Keratinocyte (primary cell): ENCODE results near the gene SLC16A7. TPM values are rescaled to one million over a fixed set of nuclear protein-coding genes. Genes with fewer than 3 reads are reported as not detected.
A peak's percentile ranks its signal among the peaks of the same experiment; 100 is the strongest.

ENCODE experiments used
- DNase-seq: peaks from one replicate; pipeline ENCODE4 v3.0.0-alpha.2; 2011; ENCODE audit warnings: low read depth, missing footprints, low spot score
- FAIRE-seq: peaks from 2 replicates; lab custom pipeline; 2011; peaks lifted over from hg19 to GRCh38; lab: Jason Lieb, UNC
- H2AFZ ChIP-seq: 2 replicates; pipeline ENCODE4 v1.6.0; 2012; ENCODE audit warnings: low read length, control low read depth, inconsistent platforms; ENCODE audit not compliant: control insufficient read depth
- H3K27ac ChIP-seq: 2 replicates; pipeline ENCODE4 v1.5.1; 2011; ENCODE audit warnings: low read length; ENCODE audit not compliant: control insufficient read depth, insufficient read depth
- H3K27me3 ChIP-seq: 3 replicates; pipeline ENCODE4 v1.6.0; 2011; ENCODE audit warnings: low read length; ENCODE audit not compliant: control insufficient read depth, insufficient read depth; ENCODE audit errors: extremely low read depth
- H3K36me3 ChIP-seq, 2 experiments: 2 replicates in 1 of 2; 3 replicates in 1 of 2; pipeline ENCODE4 v1.5.1; 2011; ENCODE audit warnings: low read length in 2 of 2, mild to moderate bottlenecking in 1 of 2; ENCODE audit not compliant: control insufficient read depth in 2 of 2, insufficient read depth in 2 of 2; ENCODE audit errors: extremely low read depth in 1 of 2
- H3K4me1 ChIP-seq: 3 replicates; pipeline ENCODE4 v1.5.1; 2011; ENCODE audit warnings: low read length; ENCODE audit not compliant: control insufficient read depth, insufficient read depth; ENCODE audit errors: extremely low read depth
- H3K4me2 ChIP-seq: 3 replicates; pipeline ENCODE4 v1.6.0; 2011; ENCODE audit warnings: low read depth, low read length; ENCODE audit not compliant: control insufficient read depth, insufficient read depth; ENCODE audit errors: extremely low read depth
- H3K4me3 ChIP-seq, 3 experiments: fragments of 200-600 bp in 1 of 3; sonication (generic) in 1 of 3; 2 replicates in 2 of 3; 3 replicates in 1 of 3; pipeline ENCODE4 v1.5.1; 2011 to 2016; ENCODE audit warnings: low read length in 3 of 3, mild to moderate bottlenecking in 3 of 3, control low read depth in 2 of 3, inconsistent platforms in 1 of 3, low read depth in 1 of 3, mixed read lengths in 1 of 3, mixed run types in 1 of 3, moderate library complexity in 1 of 3; ENCODE audit not compliant: control insufficient read depth in 2 of 3, insufficient read depth in 2 of 3; ENCODE audit errors: extremely low read depth in 1 of 3
- H3K79me2 ChIP-seq: 2 replicates; pipeline ENCODE4 v1.6.0; 2012; ENCODE audit warnings: low read length; ENCODE audit not compliant: control insufficient read depth, insufficient read depth
- H3K9ac ChIP-seq: 3 replicates; pipeline ENCODE4 v1.6.0; 2011; ENCODE audit warnings: low read length; ENCODE audit not compliant: control insufficient read depth, insufficient read depth; ENCODE audit errors: extremely low read depth
- H3K9me1 ChIP-seq: 3 replicates; pipeline ENCODE4 v1.6.0; 2011; ENCODE audit warnings: low read length; ENCODE audit not compliant: control insufficient read depth, insufficient read depth; ENCODE audit errors: extremely low read depth
- H3K9me3 ChIP-seq: 2 replicates; pipeline ENCODE4 v1.5.1; 2012; ENCODE audit warnings: low read depth, low read length; ENCODE audit not compliant: control insufficient read depth
- H4K20me1 ChIP-seq: 3 replicates; pipeline ENCODE4 v1.6.0; 2011; ENCODE audit warnings: low read length; ENCODE audit not compliant: control insufficient read depth, insufficient read depth; ENCODE audit errors: extremely low read depth
- CTCF ChIP-seq, 3 experiments: IDR thresholded peaks in 1 of 3; conservative IDR thresholded peaks in 1 of 3; optimal IDR thresholded peaks in 1 of 3; 2 replicates in 2 of 3; 3 replicates in 1 of 3; pipeline versions ENCODE3 to v1.5.1; 2011; ENCODE audit warnings: low read length in 3 of 3, mild to moderate bottlenecking in 3 of 3, moderate library complexity in 2 of 3, control low read depth in 1 of 3, inconsistent platforms in 1 of 3; ENCODE audit not compliant: insufficient read depth in 2 of 3; ENCODE audit errors: extremely low read depth in 1 of 3
- EZH2 ChIP-seq: IDR thresholded peaks from one replicate; pipeline ENCODE4 v1.6.1; 2012; ENCODE audit warnings: inconsistent platforms, mild to moderate bottlenecking, low read length, moderate library complexity
- dilution Hi-C: fragments of 300-500 bp; cut with MboI; formaldehyde crosslinking; loops from one replicate; pipeline ENCODE4 v1.7.0; 2020; ENCODE audit warnings: low sequenced_read_pairs; ENCODE audit not compliant: extremely low pct_ligation_motif_present
- polyA plus RNA-seq, 5 experiments: library from polyadenylated mRNA; depleted of rRNA in 3 of 5; stranded (reverse) in 3 of 5; stranded (forward) in 1 of 5; unstranded in 1 of 5; fragments of >200 nt; gene quantifications; 1 replicate in 1 of 5; 2 replicates in 3 of 5; 3 replicates in 1 of 5; pipeline versions ENCODE4 v1.2.1 to v1.2.3, GENCODE V29; 2011 to 2012; ENCODE audit warnings: missing spikeins in 2 of 5, low read depth in 1 of 5, low replicate concordance in 1 of 5

SLC16A7 gene
- polyA plus RNA-seq, 1 donor (not counting 4 experiments of a cell fraction or from before 2014, with no cell fraction given): 0.87 TPM

GRCh38 chr12:59651229-59651920 is 55.5 kb downstream of the SLC16A7 start:
- no peaks in the 10 kb centered on the region for H3K9me1 ChIP-seq
- no peaks in the 10 kb centered on the region for H3K36me3 ChIP-seq
- no peaks in the 10 kb centered on the region for H3K9me3 ChIP-seq
- H3K27me3 ChIP-seq: no peaks in the 10 kb centered on the region
- peak; percentile 34 for FAIRE-seq
- no peaks in the 10 kb centered on the region for H4K20me1 ChIP-seq
- no peak overlapping the region for H3K9ac ChIP-seq
- H3K4me3 ChIP-seq: no peak overlapping the region
- no peak overlapping the region for H3K4me2 ChIP-seq
- no peaks in the 10 kb centered on the region for H3K4me1 ChIP-seq
- no peak overlapping the region for H3K27ac ChIP-seq
- H2AFZ ChIP-seq: no peak overlapping the region
- dilution Hi-C loops: no loop called here
- H3K79me2 ChIP-seq: no peaks in the 10 kb centered on the region
- TF ChIP-seq CTCF (optimal IDR thresholded peaks at IDR 0.05 in 1 of 3, IDR thresholded peaks at IDR 0.05 in 1 of 3, conservative IDR thresholded peaks at IDR 0.05 in 1 of 3; ENCODE audit: extremely low read depth in 1 of 3, insufficient read depth in 2 of 3, low read length in 3 of 3): no peak
- TF ChIP-seq EZH2: no peak
- no peak for DNase-seq

GRCh38 chr12:59652130-59652529 is 56.3 kb downstream of the SLC16A7 start:
- Histone ChIP-seq H3K9me1 (no peaks in the 10 kb centered on the region), H3K27me3 (no peaks in the 10 kb centered on the region), H3K9me3 (no peaks in the 10 kb centered on the region), H3K27ac (no peak overlapping the region), H3K4me3 (no peak overlapping the region), H3K9ac (no peak overlapping the region), H3K4me1 (no peaks in the 10 kb centered on the region), H3K79me2 (no peaks in the 10 kb centered on the region), H3K36me3 (no peaks in the 10 kb centered on the region), H3K4me2 (no peak overlapping the region), H4K20me1 (no peaks in the 10 kb centered on the region), H2AFZ (no peak overlapping the region)
- FAIRE-seq (no peak), DNase-seq (no peak)
- TF ChIP-seq EZH2 (no peak), CTCF (optimal IDR thresholded peaks at IDR 0.05 in 1 of 3, IDR thresholded peaks at IDR 0.05 in 1 of 3, conservative IDR thresholded peaks at IDR 0.05 in 1 of 3; ENCODE audit: extremely low read depth in 1 of 3, insufficient read depth in 2 of 3, low read length in 3 of 3) (no peak)
- dilution Hi-C loops: no loop called here
